Stimulated activated CD4-positive, alpha-beta T cell treated with anti-CD3 and anti-CD28 coated beads, Interleukin-4, amount 100 ng/mL, for 4 hours (primary cell): ENCODE results near the gene KIF1A.

Experiments
- DNase-seq, 2 experiments: peaks; one replicate each; pipeline ENCODE4 v3.0.0-alpha.2; 2020

KIF1A gene

GRCh38 chr2:240760576-240761246, 59.3 kb downstream of the KIF1A start:
- DNase-seq: no peak

- no peak for DNase-seq
These were observed 59.9 kb downstream of the KIF1A start for GRCh38 chr2:240760121-240760520.

GRCh38 chr2:240759459-240759858, 60.6 kb downstream of the KIF1A start:
- no peak for DNase-seq

- DNase-seq: no peak
These were observed 62.9 kb downstream of the KIF1A start for GRCh38 chr2:240757086-240757614.

GRCh38 chr2:240752209-240752608, 67.8 kb downstream of the KIF1A start:
- DNase-seq: no peak

- DNase-seq: no peak
These were observed 69.6 kb downstream of the KIF1A start for GRCh38 chr2:240750409-240750808.

- DNase-seq: no peak
These were observed 70.5 kb downstream of the KIF1A start for GRCh38 chr2:240749516-240749915.

GRCh38 chr2:240747256-240747655, 72.8 kb downstream of the KIF1A start:
- DNase-seq: no peak

- DNase-seq: no peak
These were observed 73.3 kb downstream of the KIF1A start for GRCh38 chr2:240746671-240747070.

GRCh38 chr2:240745962-240746361, 74.1 kb downstream of the KIF1A start:
- DNase-seq: no peak

GRCh38 chr2:240745456-240745855, 74.6 kb downstream of the KIF1A start:
- no peak for DNase-seq

- no peak for DNase-seq
These were observed 77.4 kb downstream of the KIF1A start for GRCh38 chr2:240742602-240743095.

- DNase-seq: no peak
These were observed 78.9 kb downstream of the KIF1A start for GRCh38 chr2:240741091-240741490.

GRCh38 chr2:240739797-240740196, 80.2 kb downstream of the KIF1A start:
- peak in 1 of 2 experiments; percentile 52 for DNase-seq

GRCh38 chr2:240737958-240738357, 82.1 kb downstream of the KIF1A start:
- no peak for DNase-seq

- DNase-seq: no peak
These were observed 82.5 kb downstream of the KIF1A start for GRCh38 chr2:240737512-240737911.

- DNase-seq: no peak
These were observed 83.5 kb downstream of the KIF1A start for GRCh38 chr2:240736281-240737250.

GRCh38 chr2:240735476-240735875, 84.5 kb downstream of the KIF1A start:
- no peak for DNase-seq

GRCh38 chr2:240734756-240735155, 85.3 kb downstream of the KIF1A start:
- DNase-seq: no peak

- no peak for DNase-seq
These were observed 86.1 kb downstream of the KIF1A start for GRCh38 chr2:240733803-240734495.

- no peak for DNase-seq
These were observed 87.0 kb downstream of the KIF1A start for GRCh38 chr2:240732911-240733622.

- DNase-seq: no peak
These were observed 87.8 kb downstream of the KIF1A start for GRCh38 chr2:240732184-240732583.
